NCI-H1436 (cell line): ENCODE data around the gene NACC2.

Experiments used
- DNase-seq: peaks from one replicate; lab custom pipeline; 2025; lab: John Stamatoyannopoulos, UW

Gene NACC2

GRCh38 chr9:136021872-136022681 is 73.0 kb downstream of the NACC2 start:
- no peak for DNase-seq

DNA sequence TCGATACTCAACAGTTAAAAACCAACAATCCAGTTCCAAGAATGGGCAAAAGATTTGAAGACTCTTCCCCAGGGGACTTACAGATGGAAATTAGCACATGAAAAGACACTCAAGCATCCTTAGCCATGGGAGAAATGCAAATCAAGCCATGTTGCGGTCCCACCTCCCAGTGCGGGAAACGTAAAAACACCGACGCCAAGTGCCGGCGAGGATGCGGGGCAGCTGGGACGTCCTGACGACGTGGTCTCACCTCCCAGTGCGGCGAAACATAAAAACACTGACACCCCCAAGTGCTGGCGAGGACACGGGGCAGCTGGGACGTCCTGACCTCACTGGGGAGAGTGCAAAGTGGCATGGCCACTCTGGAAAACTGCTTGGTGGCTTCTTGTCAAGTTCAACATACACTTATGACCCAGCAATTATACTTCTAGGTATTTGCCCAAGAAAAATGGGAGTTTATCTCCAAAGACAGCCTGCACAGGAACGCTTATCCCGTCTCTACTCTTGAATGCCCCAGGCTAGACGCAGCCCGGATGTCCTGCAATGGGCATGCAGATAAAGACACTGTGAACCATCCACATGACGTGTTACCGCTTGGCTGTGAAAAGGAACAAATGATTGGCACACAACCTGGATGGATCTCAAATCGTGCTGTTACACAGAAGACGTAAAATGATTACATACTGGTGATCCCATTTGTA is 73.8 kb downstream of the NACC2 start:
- DNase-seq: no peak

- DNase-seq: no peak
These were observed 74.4 kb downstream of the NACC2 start for GRCh38 chr9:136020671-136021070.

- no peak for DNase-seq
These were observed 74.9 kb downstream of the NACC2 start for GRCh38 chr9:136020206-136020605.

- no peak for DNase-seq
These were observed 75.4 kb downstream of the NACC2 start for GRCh38 chr9:136019681-136020060.

DNA sequence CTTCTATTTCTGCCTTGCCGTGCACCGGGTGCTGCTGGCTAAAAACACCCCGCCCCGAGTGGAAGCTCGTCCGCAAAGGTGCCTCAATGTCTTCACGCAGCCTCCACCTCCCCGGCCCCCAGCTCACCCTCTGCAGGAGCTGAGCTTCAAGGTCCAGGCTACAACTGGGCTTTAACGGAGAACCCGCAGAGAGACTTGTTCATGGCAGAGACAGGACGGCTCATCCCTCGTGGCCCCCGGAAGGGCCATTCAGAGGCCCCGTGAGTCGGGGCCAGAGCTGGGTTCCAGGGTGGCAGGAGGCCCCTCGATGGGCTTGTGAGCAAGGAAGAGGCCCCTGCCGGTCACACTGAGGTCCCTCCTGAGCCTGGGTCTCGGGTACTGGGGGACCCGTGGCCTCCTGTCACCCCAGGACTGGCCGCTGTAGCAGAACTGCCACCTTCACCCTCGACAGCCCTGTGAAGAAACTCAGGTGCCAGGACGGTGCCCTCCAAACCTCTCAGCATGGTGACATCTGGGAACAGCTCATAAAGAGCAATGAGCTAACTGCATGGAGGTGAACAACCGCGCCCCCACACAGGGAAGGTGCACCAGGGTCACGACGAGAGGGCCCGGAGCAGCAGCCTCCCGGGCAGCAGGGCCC is 75.9 kb downstream of the NACC2 start:
- no peak for DNase-seq

- DNase-seq: no peak
These were observed 76.6 kb downstream of the NACC2 start for GRCh38 chr9:136018257-136019031.

DNA sequence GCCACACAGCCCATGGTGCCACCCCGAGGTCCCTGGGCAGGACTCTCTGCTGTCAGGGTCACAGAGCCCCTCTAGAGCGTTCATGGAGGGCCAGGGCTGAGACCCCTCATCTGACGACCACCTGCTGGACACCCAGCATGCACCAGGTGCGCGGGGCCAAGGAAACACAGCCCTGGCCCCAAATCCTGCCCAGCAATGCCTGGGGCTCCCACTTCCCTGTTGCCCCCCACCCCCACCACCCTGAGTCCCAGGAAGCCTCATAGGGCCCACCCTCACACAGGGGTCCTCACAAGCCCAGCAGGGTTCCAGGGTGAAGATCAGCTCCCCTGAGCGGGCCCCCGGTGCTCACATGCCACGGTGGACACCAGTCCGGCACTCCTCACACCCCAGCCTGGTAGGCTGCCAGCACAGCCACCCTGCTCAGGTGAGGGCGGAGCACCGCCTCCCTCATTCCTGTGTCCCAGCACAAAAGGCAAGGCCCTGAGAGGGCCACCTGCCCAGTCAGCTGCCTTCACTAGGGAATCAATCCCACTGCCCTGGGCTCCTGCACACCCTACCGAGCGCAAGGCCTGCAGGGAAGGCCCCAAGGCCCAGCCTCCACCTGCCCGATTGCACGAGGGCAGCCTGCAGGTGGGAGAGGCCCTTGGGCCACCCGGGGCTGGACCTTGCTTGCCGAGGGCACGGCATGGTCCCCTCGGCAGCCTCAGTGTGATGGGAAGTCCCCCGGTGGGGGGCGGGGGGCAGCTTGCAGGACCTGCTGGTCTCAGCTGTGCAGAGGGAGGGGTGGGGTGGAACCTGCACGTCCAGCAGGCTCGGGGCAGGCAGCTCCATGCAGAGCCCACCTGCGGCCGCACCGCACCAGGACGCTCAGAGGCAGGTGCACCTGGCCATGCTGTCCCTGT is 77.5 kb downstream of the NACC2 start:
- DNase-seq: no peak

GRCh38 chr9:136016572-136017288 is 78.4 kb downstream of the NACC2 start:
- DNase-seq: no peak

- DNase-seq: no peak
These were observed 79.2 kb downstream of the NACC2 start for GRCh38 chr9:136015656-136016571.

GRCh38 chr9:136014924-136015633 is 80.0 kb downstream of the NACC2 start:
- DNase-seq: no peak

GRCh38 chr9:136014147-136014923 is 80.8 kb downstream of the NACC2 start:
- DNase-seq: no peak

DNA sequence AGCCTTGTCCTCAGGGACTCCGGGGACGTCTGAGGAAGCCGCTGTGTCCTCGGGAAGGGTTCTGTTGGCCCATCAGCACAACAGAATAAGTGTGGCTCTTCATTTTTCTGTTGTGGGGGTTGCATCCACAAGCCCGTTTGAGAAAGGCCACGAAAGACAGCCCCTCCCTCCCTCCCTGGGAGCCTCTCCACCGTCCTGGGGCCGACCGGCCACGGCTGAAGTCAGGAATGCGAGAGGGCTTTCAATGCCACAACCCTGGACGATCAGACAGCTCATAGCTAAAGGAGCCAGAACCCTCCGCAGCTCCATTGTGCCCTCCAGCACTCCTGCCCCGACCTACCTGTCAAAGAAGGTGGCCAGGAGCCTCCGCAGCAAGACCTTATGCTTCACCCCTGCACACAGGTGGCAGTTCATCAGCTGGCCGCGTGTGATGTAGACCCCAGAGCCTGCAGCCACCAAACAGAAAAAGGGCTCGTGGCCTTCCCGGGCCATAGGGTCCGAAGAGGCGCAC is 81.5 kb downstream of the NACC2 start:
- DNase-seq: no peak

GRCh38 chr9:136013116-136013515 is 82.0 kb downstream of the NACC2 start:
- DNase-seq: no peak

GRCh38 chr9:136012651-136013050 is 82.4 kb downstream of the NACC2 start:
- no peak for DNase-seq

- no peak for DNase-seq
These were observed 83.2 kb downstream of the NACC2 start for GRCh38 chr9:136011703-136012496.

- no peak for DNase-seq
These were observed 83.8 kb downstream of the NACC2 start for GRCh38 chr9:136011376-136011702.
